GM12873 (cell line): Measurements from ENCODE around the gene DPY19L2.

ENCODE experiments used
- TF ChIP-seq, protein P1 (sequence below): IDR thresholded peaks from 2 replicates; pipeline ENCODE4 v1.5.1; 2012; ENCODE audit warnings: low read depth, mild to moderate bottlenecking, moderate library complexity, low read length, control low read depth; ENCODE audit not compliant: insufficient read depth; ENCODE audit errors: missing control alignments

Gene DPY19L2

DNA sequence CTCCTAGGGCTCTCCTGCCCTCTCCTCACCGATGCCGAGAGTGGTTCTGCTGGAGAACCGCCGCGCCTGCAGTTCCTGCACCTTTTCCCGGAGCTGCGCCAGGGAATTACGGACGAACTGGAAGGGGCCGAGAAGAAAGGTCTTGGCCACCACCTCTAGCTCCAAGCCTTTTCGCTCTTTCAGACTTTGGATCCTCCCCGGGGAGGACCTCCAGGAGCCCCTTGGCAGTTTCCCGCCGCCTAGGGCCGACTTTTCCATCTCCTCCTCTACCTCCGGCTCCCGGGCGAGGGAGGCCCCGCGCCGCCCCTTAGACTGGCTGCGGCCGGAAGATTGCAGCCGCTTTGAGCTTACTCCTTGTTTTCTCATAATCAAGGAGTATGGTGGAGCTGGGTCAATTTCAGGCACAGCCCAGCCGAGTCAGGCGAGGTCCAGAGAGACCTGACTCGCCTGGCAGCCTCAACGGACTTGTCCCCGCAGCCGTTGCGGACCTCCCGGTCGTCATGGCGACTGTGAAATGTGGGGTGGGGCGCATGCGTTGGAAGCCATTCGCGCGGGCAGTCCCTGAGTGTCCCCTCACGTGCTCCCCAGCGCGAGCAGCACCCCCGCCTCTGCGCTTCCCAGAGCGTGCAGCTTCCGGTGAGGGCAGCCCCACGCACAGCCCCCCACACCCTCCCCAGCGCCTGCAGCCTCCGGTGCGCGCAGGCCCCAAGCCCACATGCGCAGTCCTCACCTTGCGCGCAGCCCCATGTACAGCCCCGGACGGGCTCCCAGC lies at the start of gene DPY19L2:
Gene DPY19L2, minus strand, starts transcription at position 466 of the 772 bp plus-strand sequence. Its CDS starts 100 bp downstream, at position 366.
- TF ChIP-seq, protein P1, sequence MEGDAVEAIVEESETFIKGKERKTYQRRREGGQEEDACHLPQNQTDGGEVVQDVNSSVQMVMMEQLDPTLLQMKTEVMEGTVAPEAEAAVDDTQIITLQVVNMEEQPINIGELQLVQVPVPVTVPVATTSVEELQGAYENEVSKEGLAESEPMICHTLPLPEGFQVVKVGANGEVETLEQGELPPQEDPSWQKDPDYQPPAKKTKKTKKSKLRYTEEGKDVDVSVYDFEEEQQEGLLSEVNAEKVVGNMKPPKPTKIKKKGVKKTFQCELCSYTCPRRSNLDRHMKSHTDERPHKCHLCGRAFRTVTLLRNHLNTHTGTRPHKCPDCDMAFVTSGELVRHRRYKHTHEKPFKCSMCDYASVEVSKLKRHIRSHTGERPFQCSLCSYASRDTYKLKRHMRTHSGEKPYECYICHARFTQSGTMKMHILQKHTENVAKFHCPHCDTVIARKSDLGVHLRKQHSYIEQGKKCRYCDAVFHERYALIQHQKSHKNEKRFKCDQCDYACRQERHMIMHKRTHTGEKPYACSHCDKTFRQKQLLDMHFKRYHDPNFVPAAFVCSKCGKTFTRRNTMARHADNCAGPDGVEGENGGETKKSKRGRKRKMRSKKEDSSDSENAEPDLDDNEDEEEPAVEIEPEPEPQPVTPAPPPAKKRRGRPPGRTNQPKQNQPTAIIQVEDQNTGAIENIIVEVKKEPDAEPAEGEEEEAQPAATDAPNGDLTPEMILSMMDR, result no peak

DNA sequence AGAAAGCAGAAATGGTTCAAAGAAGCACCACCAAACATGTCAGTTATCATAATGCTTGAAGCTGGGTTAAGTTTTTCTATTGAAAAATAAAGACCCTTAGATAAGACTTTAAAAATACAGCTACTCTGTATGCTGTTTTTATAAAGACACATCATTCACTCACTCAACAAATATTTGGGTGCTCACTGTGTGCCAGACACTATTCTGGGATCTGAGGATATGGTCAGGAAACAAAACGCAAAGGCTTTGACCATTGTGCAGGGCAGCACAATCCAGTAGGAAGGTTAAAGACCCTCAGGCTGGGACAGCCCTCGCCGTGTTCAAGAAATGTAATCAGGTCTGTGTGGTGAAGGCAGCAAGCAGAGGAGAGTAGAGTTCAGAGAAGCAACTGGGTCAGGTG lies 38.0 kb upstream of the DPY19L2 start:
- TF ChIP-seq, protein P1, result no peak

DNA sequence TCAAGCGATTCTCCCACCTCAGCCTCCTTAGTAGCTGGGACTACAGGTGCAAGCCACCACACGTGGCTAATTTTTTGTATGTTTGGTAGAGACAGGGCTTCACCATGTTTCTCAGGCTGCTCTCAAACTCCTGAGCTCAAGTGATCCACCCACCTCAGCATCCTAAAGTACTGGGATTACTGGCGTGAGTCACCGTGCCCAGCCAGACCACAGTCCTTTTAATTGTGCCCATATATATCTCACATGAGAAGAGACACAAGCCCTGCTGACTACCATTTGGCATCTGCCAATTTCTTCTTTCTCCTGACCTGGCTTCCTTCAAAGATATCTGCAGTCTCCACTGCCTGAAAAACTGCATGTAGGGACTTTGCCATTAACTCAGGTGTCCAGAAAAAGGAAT lies 142.5 kb downstream of the DPY19L2 start:
- TF ChIP-seq, protein P1, result no peak

DNA sequence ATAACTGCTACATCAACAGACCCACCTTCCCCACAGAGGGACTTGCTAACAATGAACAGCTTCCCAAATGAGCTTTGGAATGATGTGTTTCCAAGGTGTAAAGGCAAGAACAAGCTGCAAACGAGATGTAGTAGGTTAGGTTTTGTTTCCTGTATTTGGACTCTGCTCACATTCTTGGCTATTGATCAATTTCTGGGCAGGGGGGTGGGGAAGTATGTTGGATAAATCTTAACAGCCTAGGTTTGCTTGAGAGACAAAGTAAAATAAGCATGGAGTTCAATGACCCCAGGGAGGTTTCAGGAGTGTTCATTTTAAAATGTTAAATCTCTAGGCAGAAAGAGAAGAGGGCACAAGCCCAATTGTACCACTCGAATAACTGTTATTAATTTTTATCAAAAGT lies 146.6 kb downstream of the DPY19L2 start:
- TF ChIP-seq, protein P1, result no peak
